Upper lobe of left lung (tissue), 6 donors: ENCODE results near the gene TOPAZ1. TPM values are rescaled to one million over a fixed set of nuclear protein-coding genes. Genes with fewer than 3 reads are reported as not detected.

ENCODE experiments used
- ATAC-seq, 2 donors: fragments of 200-7000 bp; cut with Tn5 transposase; one replicate each; pipeline ENCODE4 v1.9.1; 2022; ENCODE audit warnings: mild to moderate bottlenecking in 2 of 2, moderate library complexity in 2 of 2; ENCODE audit not compliant: low FRiP score in 2 of 2
- DNase-seq, 2 donors: peaks; one replicate each; pipeline ENCODE4 v3.0.0-alpha.2; 2019 to 2020
- H3K27ac ChIP-seq, 4 donors: fragments of 200-600 bp; sonication (generic); one replicate each; pipeline ENCODE4 v1.5.1; 2016 to 2019
- H3K27me3 ChIP-seq, 4 donors: fragments of 200-600 bp; sonication (generic); one replicate each; pipeline ENCODE4 v1.5.1; 2017 to 2019
- H3K36me3 ChIP-seq, 4 donors: fragments of 200-600 bp; sonication (generic); one replicate each; pipeline ENCODE4 v1.5.1; 2016 to 2019
- H3K4me1 ChIP-seq, 4 donors: fragments of 200-600 bp; sonication (generic); one replicate each; pipeline ENCODE4 v1.5.1; 2018 to 2019
- H3K4me3 ChIP-seq, 4 donors: fragments of 200-600 bp; sonication (generic); one replicate each; pipeline ENCODE4 v1.5.1; 2017 to 2019; ENCODE audit warnings: mild to moderate bottlenecking in 2 of 4, moderate library complexity in 1 of 4
- H3K9me3 ChIP-seq, 4 donors: fragments of 200-600 bp; sonication (generic); one replicate each; pipeline ENCODE4 v1.5.1; 2018 to 2019
- CTCF ChIP-seq, 6 experiments: fragments of 450-650 bp in 4 of 6; fragments of 200-600 bp in 2 of 6; sonication (generic) in 2 of 6; IDR thresholded peaks; one replicate each; pipeline ENCODE4 v1.5.1; 2016 to 2019; ENCODE audit warnings: antibody characterized with exemption in 6 of 6
- EP300 ChIP-seq, 4 donors: sonication (generic); formaldehyde crosslinking; IDR thresholded peaks; one replicate each; pipeline ENCODE4 v1.5.1; 2017; ENCODE audit warnings: antibody characterized with exemption in 4 of 4, control low read depth in 2 of 4
- POLR2A ChIP-seq, 4 donors: fragments of 450-650 bp; IDR thresholded peaks; one replicate each; pipeline ENCODE4 v1.5.1; 2016 to 2017; ENCODE audit warnings: antibody characterized with exemption in 4 of 4, mild to moderate bottlenecking in 2 of 4
- POLR2AphosphoS5 ChIP-seq, 2 donors: sonication (generic); formaldehyde crosslinking; IDR thresholded peaks; one replicate each; pipeline ENCODE4 v1.5.1; 2017; ENCODE audit warnings: antibody characterized with exemption in 2 of 2
- WGBS, 2 donors: methylation state at CpG; one replicate each; pipeline ENCODE4 v1.1.5; 2017 to 2018; 5-methylcytosine and 5-hydroxymethylcytosine counted together
- total RNA-seq, 6 donors: library from RNA; depleted of rRNA in 4 of 6; stranded (reverse); fragments of >200 nt in 4 of 6; gene quantifications; one replicate each; pipeline versions ENCODE4 v1.1.0 to v1.2.1, GENCODE V29; 2016 to 2021
- donor health status: DM: no; HTN: no; CAD: no; lungs with moderate emphysema.
- donor health status: DM: no; HTN: yes; CAD: no; lungs with severe emphysema.

TOPAZ1 gene
- total RNA-seq, 6 donors from 2014 or later, result not detected

- Histone ChIP-seq H3K9me3 (no peaks in the 10 kb centered on the region), H3K27ac (no peak overlapping the region), H3K4me3 (no peak overlapping the region), H3K27me3 (no peaks in the 10 kb centered on the region), H3K4me1 (no peaks in the 10 kb centered on the region), H3K36me3 (no peaks in the 10 kb centered on the region)
- ATAC-seq, result no peak
- 76 to 81% methylated on average over 1 of the region's 1 CpG for WGBS, 2 donors
- no peak for TF ChIP-seq CTCF (IDR thresholded peaks at IDR 0.05)
- no peak for TF ChIP-seq EP300 (IDR thresholded peaks at IDR 0.05)
- DNase-seq, result no peak
These were observed 33.6 kb upstream of the TOPAZ1 start for GRCh38 chr3:44208086-44208485.

- Histone ChIP-seq H3K27me3 (no peaks in the 10 kb centered on the region), H3K4me3 (no peak overlapping the region), H3K4me1 (no peaks in the 10 kb centered on the region), H3K36me3 (no peaks in the 10 kb centered on the region), H3K27ac (no peak overlapping the region), H3K9me3 (no peaks in the 10 kb centered on the region)
- ATAC-seq (no peak), DNase-seq (no peak)
- TF ChIP-seq EP300 (IDR thresholded peaks at IDR 0.05), result no peak
- TF ChIP-seq POLR2A (IDR thresholded peaks at IDR 0.05), result no peak
- no peak for TF ChIP-seq POLR2AphosphoS5 (IDR thresholded peaks at IDR 0.05)
- TF ChIP-seq CTCF (IDR thresholded peaks at IDR 0.05), result no peak
These were observed 33.1 kb upstream of the TOPAZ1 start for GRCh38 chr3:44208568-44208967.

GRCh38 chr3:44210967-44211366 lies 30.7 kb upstream of the TOPAZ1 start:
- no peaks in the 10 kb centered on the region for H3K36me3 ChIP-seq
- no peak overlapping the region for H3K27ac ChIP-seq
- TF ChIP-seq CTCF (IDR thresholded peaks at IDR 0.05) (no peak), POLR2A (IDR thresholded peaks at IDR 0.05) (no peak), EP300 (IDR thresholded peaks at IDR 0.05) (no peak), POLR2AphosphoS5 (IDR thresholded peaks at IDR 0.05) (no peak)
- ATAC-seq, result no peak
- H3K9me3 ChIP-seq, result peaks cover 0 to 5% (median 2%) of the 10 kb centered on the region in 4 donors
- no peak for DNase-seq
- H3K27me3 ChIP-seq, result no peaks in the 10 kb centered on the region
- no peaks in the 10 kb centered on the region for H3K4me1 ChIP-seq
- no peak overlapping the region for H3K4me3 ChIP-seq

- Histone ChIP-seq H3K27me3 (no peaks in the 10 kb centered on the region), H3K27ac (no peak overlapping the region), H3K9me3 (no peaks in the 10 kb centered on the region), H3K36me3 (no peaks in the 10 kb centered on the region), H3K4me1 (no peaks in the 10 kb centered on the region), H3K4me3 (no peak overlapping the region)
- no peak for ATAC-seq
- DNase-seq, result no peak
- TF ChIP-seq EP300 (IDR thresholded peaks at IDR 0.05), result no peak
- no peak for TF ChIP-seq CTCF (IDR thresholded peaks at IDR 0.05)
- no peak for TF ChIP-seq POLR2AphosphoS5 (IDR thresholded peaks at IDR 0.05)
- no peak for TF ChIP-seq POLR2A (IDR thresholded peaks at IDR 0.05)
- WGBS, 2 donors, result 55 to 82% methylated on average over 3 of the region's 3 CpGs
These were observed 19.3 kb upstream of the TOPAZ1 start for GRCh38 chr3:44222337-44222736.

- Histone ChIP-seq H3K27ac (no peak overlapping the region), H3K9me3 (no peaks in the 10 kb centered on the region), H3K4me3 (no peak overlapping the region), H3K27me3 (no peaks in the 10 kb centered on the region), H3K36me3 (no peaks in the 10 kb centered on the region), H3K4me1 (no peaks in the 10 kb centered on the region)
- 72 to 74% methylated on average over 5 of the region's 5 CpGs for WGBS, 2 donors
- no peak for ATAC-seq
- DNase-seq, result no peak
- TF ChIP-seq EP300 (IDR thresholded peaks at IDR 0.05) (no peak), CTCF (IDR thresholded peaks at IDR 0.05) (no peak), POLR2A (IDR thresholded peaks at IDR 0.05) (no peak), POLR2AphosphoS5 (IDR thresholded peaks at IDR 0.05) (no peak)
These were observed 18.4 kb upstream of the TOPAZ1 start for GRCh38 chr3:44223299-44223698.
